CD14-positive monocyte (primary cell): ENCODE data around the gene KCNC3. TPM values are rescaled to one million over a fixed set of nuclear protein-coding genes. Genes with fewer than 3 reads are reported as not detected.

Experiments used
- DNase-seq, 3 donors: peaks; one replicate each; pipeline ENCODE4 v3.0.0-alpha.2; 2011 to 2022
- H2AFZ ChIP-seq: 2 replicates; pipeline ENCODE4 v1.6.0; 2012; ENCODE audit warnings: mild to moderate bottlenecking, low read depth, low read length, inconsistent platforms; ENCODE audit not compliant: insufficient read depth, poor library complexity, severe bottlenecking
- H3K27ac ChIP-seq, 2 donors: 1 replicate in 1 of 2; 2 replicates in 1 of 2; pipeline ENCODE4 v1.5.1; 2012 to 2013; ENCODE audit warnings: low read length in 2 of 2, control low read depth in 1 of 2, inconsistent platforms in 1 of 2, low read depth in 1 of 2, mild to moderate bottlenecking in 1 of 2
- H3K27me3 ChIP-seq, 2 donors: one replicate each; pipeline versions ENCODE4 v1.6.0 to v1.6.1; 2011 to 2013; ENCODE audit warnings: low read length in 2 of 2; ENCODE audit not compliant: control insufficient read depth in 2 of 2, insufficient read depth in 2 of 2
- H3K36me3 ChIP-seq, 2 donors: replicated peaks in 1 of 2; 1 replicate in 1 of 2; 2 replicates in 1 of 2; pipeline versions ENCODE4 v1.5.1 to v1.6.1; 2012 to 2013; ENCODE audit warnings: low read length in 2 of 2, control low read depth in 1 of 2, inconsistent platforms in 1 of 2, mild to moderate bottlenecking in 1 of 2; ENCODE audit not compliant: insufficient read depth in 2 of 2, control insufficient read depth in 1 of 2
- H3K4me1 ChIP-seq, 2 donors: 1 replicate in 1 of 2; 2 replicates in 1 of 2; pipeline versions ENCODE4 v1.5.1 to v1.6.1; 2012 to 2013; ENCODE audit warnings: low read length in 2 of 2, control low read depth in 1 of 2, inconsistent platforms in 1 of 2, mild to moderate bottlenecking in 1 of 2, moderate library complexity in 1 of 2; ENCODE audit not compliant: insufficient read depth in 2 of 2, control insufficient read depth in 1 of 2
- H3K4me2 ChIP-seq: replicated peaks from 2 replicates; pipeline ENCODE3; 2012; ENCODE audit warnings: low read length, moderate library complexity, mild to moderate bottlenecking; ENCODE audit not compliant: poor library complexity, severe bottlenecking; ENCODE audit errors: extremely low read depth
- H3K4me3 ChIP-seq, 3 experiments: fragments of 200-600 bp in 1 of 3; sonication (generic) in 1 of 3; replicated peaks in 1 of 3; 1 replicate in 2 of 3; 2 replicates in 1 of 3; pipeline ENCODE4 v1.5.1; 2011 to 2013; ENCODE audit warnings: low read length in 3 of 3, mild to moderate bottlenecking in 3 of 3, control low read depth in 2 of 3, low read depth in 2 of 3, inconsistent platforms in 1 of 3, moderate library complexity in 1 of 3
- H3K79me2 ChIP-seq: 2 replicates; pipeline ENCODE4 v1.6.0; 2012; ENCODE audit warnings: mild to moderate bottlenecking, control low read depth, inconsistent platforms, low read length, moderate library complexity; ENCODE audit not compliant: insufficient read depth
- H3K9ac ChIP-seq: 2 replicates; pipeline ENCODE4 v1.6.0; 2017; ENCODE audit warnings: low read length, mild to moderate bottlenecking; ENCODE audit not compliant: insufficient read depth, poor library complexity, severe bottlenecking
- H3K9me3 ChIP-seq, 2 donors: replicated peaks in 1 of 2; 1 replicate in 1 of 2; 2 replicates in 1 of 2; pipeline versions ENCODE4 v1.5.1 to v1.6.1; 2012 to 2013; ENCODE audit warnings: low read length in 2 of 2, control low read depth in 1 of 2; ENCODE audit not compliant: control insufficient read depth in 1 of 2, insufficient read depth in 1 of 2
- H4K20me1 ChIP-seq: 2 replicates; pipeline ENCODE4 v1.6.0; 2012; ENCODE audit warnings: mild to moderate bottlenecking, low read length, control low read depth, moderate library complexity; ENCODE audit not compliant: insufficient read depth
- H3K27ac Mint-ChIP-seq, 7 donors: one replicate each; pipeline ENCODE4 v1.8.0; 2020; ENCODE audit warnings: mild to moderate bottlenecking in 7 of 7, mixed read lengths in 7 of 7, moderate library complexity in 6 of 7, inconsistent platforms in 2 of 7
- H3K27me3 Mint-ChIP-seq, 3 donors: one replicate each; pipeline ENCODE4 v1.8.0; 2021 to 2022; ENCODE audit warnings: low read depth in 3 of 3, mild to moderate bottlenecking in 3 of 3, mixed read lengths in 3 of 3, moderate library complexity in 3 of 3, inconsistent platforms in 1 of 3
- H3K36me3 Mint-ChIP-seq, 2 donors: one replicate each; pipeline ENCODE4 v1.8.0; 2020; ENCODE audit warnings: mixed read lengths in 2 of 2, inconsistent platforms in 1 of 2, mild to moderate bottlenecking in 1 of 2
- H3K4me1 Mint-ChIP-seq: one replicate; pipeline ENCODE4 v1.8.0; 2020; ENCODE audit warnings: mild to moderate bottlenecking, mixed read lengths
- H3K4me3 Mint-ChIP-seq, 2 donors: one replicate each; pipeline ENCODE4 v1.8.0; 2020; ENCODE audit warnings: mild to moderate bottlenecking in 2 of 2, mixed read lengths in 2 of 2, moderate library complexity in 1 of 2
- H3K9me3 Mint-ChIP-seq, 7 donors: one replicate each; pipeline ENCODE4 v1.8.0; 2020 to 2022; ENCODE audit warnings: mixed read lengths in 7 of 7, mild to moderate bottlenecking in 6 of 7, moderate library complexity in 6 of 7, inconsistent platforms in 2 of 7
- CTCF ChIP-seq: fragments of 200-600 bp; IDR thresholded peaks from one replicate; pipeline ENCODE4 v1.8.0; 2022; ENCODE audit warnings: antibody characterized with exemption, mild to moderate bottlenecking
- WGBS: methylation state at CpG from one replicate; pipeline ENCODE4 v1.1.5; 2013; ENCODE audit warnings: missing lambda C conversion rate; ENCODE audit not compliant: insufficient coverage; 5-methylcytosine and 5-hydroxymethylcytosine counted together
- intact Hi-C, 2 donors: fragments of 100-400 bp; cut with micrococcal nuclease; formaldehyde crosslinking; loops; one replicate each; pipeline versions ENCODE4 v1.15.0 to v1.15.1; 2023
- polyA plus RNA-seq, 3 donors: library from polyadenylated mRNA; depleted of rRNA in 1 of 3; unstranded in 2 of 3; stranded (reverse) in 1 of 3; fragments of 300-500 nt in 2 of 3; fragments of >200 nt in 1 of 3; fragmentation: Illumina TruSeq in 2 of 3; gene quantifications; 1 replicate in 2 of 3; 2 replicates in 1 of 3; pipeline ENCODE4 v1.2.3, GENCODE V29; 2012 to 2021

Gene KCNC3
- polyA plus RNA-seq, 3 donors = 0.04 to 23.6 TPM; not detected in 1

GRCh38 chr19:50268041-50268440 is 61.1 kb downstream of the KCNC3 start:
- Mint-ChIP-seq H3K36me3 (no peaks in the 10 kb centered on the region), H3K4me1 (no peaks in the 10 kb centered on the region), H3K9me3 (no peaks in the 10 kb centered on the region), H3K4me3 (no peak overlapping the region), H3K27me3 (peaks cover 5 to 18% (median 6%) of the 10 kb centered on the region in 3 donors), H3K27ac (no peak overlapping the region)
- TF ChIP-seq CTCF = no peak
- no peaks in the 10 kb centered on the region for H4K20me1 ChIP-seq
- H3K79me2 ChIP-seq = no peaks in the 10 kb centered on the region
- H3K9me3 ChIP-seq = no peaks in the 10 kb centered on the region
- no peak overlapping the region for H3K4me2 ChIP-seq
- DNase-seq = no peak
- no peak overlapping the region for H3K4me3 ChIP-seq
- H3K9ac ChIP-seq = no peak overlapping the region
- no peaks in the 10 kb centered on the region for H3K4me1 ChIP-seq
- no peak overlapping the region for H3K27ac ChIP-seq
- H3K36me3 ChIP-seq = no peaks in the 10 kb centered on the region
- intact Hi-C loops = no loop called here
- WGBS = no CpG with 5 or more reads among the region's 13 CpGs
- H3K27me3 ChIP-seq = no peaks in the 10 kb centered on the region
- H2AFZ ChIP-seq = no peak overlapping the region

- H3K27me3 Mint-ChIP-seq = peaks cover 5 to 18% (median 6%) of the 10 kb centered on the region in 3 donors
- Histone ChIP-seq H3K4me3 (no peak overlapping the region), H3K27ac (no peak overlapping the region), H3K36me3 (no peaks in the 10 kb centered on the region), H3K9me3 (no peaks in the 10 kb centered on the region), H4K20me1 (no peaks in the 10 kb centered on the region), H3K9ac (no peak overlapping the region), H3K27me3 (no peaks in the 10 kb centered on the region), H3K4me1 (no peaks in the 10 kb centered on the region), H3K79me2 (no peaks in the 10 kb centered on the region), H2AFZ (no peak overlapping the region), H3K4me2 (no peak overlapping the region)
- TF ChIP-seq CTCF = no peak
- H3K27ac Mint-ChIP-seq = no peak overlapping the region
- 22% methylated on average over 14 of the region's 20 CpGs for WGBS
- no peaks in the 10 kb centered on the region for H3K9me3 Mint-ChIP-seq
- no peak overlapping the region for H3K4me3 Mint-ChIP-seq
- intact Hi-C loops = no loop called here
- no peaks in the 10 kb centered on the region for H3K4me1 Mint-ChIP-seq
- no peak for DNase-seq
- H3K36me3 Mint-ChIP-seq = no peaks in the 10 kb centered on the region
Measured at GRCh38 chr19:50266896-50267295, 62.3 kb downstream of the KCNC3 start.
